ENCODE measurements around the gene PLD1.

DNA sequence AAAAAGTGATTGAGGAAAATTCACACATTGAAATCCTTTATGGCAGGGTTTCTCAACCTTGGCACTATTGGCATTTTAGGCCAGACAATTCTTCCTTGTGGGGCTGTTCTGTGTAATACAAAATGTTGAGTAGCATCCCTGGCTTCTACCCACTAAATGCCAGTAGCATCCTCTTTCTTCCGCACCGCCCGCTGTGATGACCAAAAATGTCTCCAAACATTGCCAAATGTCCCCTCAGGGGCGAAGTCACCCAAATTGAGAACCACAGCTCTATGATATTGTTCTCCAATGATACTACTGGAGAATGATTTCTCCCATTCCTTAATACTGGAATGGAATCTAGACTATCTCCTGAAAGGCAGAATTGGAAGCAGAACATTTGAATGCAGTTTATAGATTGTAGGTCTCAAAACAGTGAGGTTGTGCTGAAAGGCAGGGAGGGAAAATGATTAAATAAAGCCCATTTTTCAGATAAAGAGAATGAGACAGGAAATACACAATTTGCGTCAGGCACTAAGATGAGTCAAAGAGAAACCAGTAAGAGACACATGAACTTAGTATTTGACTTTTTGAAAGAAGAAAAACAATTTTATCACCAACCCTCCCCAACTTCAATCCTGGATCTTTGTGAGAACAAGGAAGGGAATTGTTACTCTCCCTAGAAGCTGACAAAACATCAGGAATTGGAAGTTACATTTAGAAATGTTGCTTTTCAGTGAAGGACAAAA is 248.5 kb downstream of the PLD1 start:
- no peak for TF ChIP-seq GABPA (IDR thresholded peaks at IDR 0.05 in 1 of 2, conservative IDR thresholded peaks at IDR 0.05 in 1 of 2)
- TF ChIP-seq, protein P1, sequence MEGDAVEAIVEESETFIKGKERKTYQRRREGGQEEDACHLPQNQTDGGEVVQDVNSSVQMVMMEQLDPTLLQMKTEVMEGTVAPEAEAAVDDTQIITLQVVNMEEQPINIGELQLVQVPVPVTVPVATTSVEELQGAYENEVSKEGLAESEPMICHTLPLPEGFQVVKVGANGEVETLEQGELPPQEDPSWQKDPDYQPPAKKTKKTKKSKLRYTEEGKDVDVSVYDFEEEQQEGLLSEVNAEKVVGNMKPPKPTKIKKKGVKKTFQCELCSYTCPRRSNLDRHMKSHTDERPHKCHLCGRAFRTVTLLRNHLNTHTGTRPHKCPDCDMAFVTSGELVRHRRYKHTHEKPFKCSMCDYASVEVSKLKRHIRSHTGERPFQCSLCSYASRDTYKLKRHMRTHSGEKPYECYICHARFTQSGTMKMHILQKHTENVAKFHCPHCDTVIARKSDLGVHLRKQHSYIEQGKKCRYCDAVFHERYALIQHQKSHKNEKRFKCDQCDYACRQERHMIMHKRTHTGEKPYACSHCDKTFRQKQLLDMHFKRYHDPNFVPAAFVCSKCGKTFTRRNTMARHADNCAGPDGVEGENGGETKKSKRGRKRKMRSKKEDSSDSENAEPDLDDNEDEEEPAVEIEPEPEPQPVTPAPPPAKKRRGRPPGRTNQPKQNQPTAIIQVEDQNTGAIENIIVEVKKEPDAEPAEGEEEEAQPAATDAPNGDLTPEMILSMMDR (IDR thresholded peaks at IDR 0.05; ENCODE audit: low read depth, low read length, missing input control), result no peak
- TF ChIP-seq RAD21 (IDR thresholded peaks at IDR 0.05), result no peak
- TF ChIP-seq, protein P2, sequence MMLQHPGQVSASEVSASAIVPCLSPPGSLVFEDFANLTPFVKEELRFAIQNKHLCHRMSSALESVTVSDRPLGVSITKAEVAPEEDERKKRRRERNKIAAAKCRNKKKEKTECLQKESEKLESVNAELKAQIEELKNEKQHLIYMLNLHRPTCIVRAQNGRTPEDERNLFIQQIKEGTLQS (IDR thresholded peaks at IDR 0.05), result no peak
- TF ChIP-seq EGR1 (IDR thresholded peaks at IDR 0.05; ENCODE audit: low read depth in 2 of 2), result no peak
- TF ChIP-seq, protein P3, sequence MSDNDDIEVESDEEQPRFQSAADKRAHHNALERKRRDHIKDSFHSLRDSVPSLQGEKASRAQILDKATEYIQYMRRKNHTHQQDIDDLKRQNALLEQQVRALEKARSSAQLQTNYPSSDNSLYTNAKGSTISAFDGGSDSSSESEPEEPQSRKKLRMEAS (IDR thresholded peaks at IDR 0.05), result no peak
- TF ChIP-seq, protein P4, sequence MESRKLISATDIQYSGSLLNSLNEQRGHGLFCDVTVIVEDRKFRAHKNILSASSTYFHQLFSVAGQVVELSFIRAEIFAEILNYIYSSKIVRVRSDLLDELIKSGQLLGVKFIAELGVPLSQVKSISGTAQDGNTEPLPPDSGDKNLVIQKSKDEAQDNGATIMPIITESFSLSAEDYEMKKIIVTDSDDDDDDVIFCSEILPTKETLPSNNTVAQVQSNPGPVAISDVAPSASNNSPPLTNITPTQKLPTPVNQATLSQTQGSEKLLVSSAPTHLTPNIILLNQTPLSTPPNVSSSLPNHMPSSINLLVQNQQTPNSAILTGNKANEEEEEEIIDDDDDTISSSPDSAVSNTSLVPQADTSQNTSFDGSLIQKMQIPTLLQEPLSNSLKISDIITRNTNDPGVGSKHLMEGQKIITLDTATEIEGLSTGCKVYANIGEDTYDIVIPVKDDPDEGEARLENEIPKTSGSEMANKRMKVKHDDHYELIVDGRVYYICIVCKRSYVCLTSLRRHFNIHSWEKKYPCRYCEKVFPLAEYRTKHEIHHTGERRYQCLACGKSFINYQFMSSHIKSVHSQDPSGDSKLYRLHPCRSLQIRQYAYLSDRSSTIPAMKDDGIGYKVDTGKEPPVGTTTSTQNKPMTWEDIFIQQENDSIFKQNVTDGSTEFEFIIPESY (IDR thresholded peaks at IDR 0.05), result no peak
- TF ChIP-seq YY1 (IDR thresholded peaks at IDR 0.05), result no peak
- no peak for TF ChIP-seq JUND (IDR thresholded peaks at IDR 0.05)
- TF ChIP-seq TAF1 (conservative IDR thresholded peaks at IDR 0.05), result no peak
- no peak for TF ChIP-seq SP1 (IDR thresholded peaks at IDR 0.05)
- no peak for TF ChIP-seq RXRA (IDR thresholded peaks at IDR 0.05)
- TF ChIP-seq HNF4A (conservative IDR thresholded peaks at IDR 0.05), result no peak
